Stimulated activated CD8-positive, alpha-beta memory T cell treated with anti-CD3 and anti-CD28 coated beads, Interleukin-7, amount 100 ng/mL, for 48 hours (primary cell): ENCODE measurements around the gene GATA5.
"Not testable (repeated sequence)": the region's sequence is repeated elsewhere in the genome, so short reads cannot be mapped to it uniquely, and the experiment has no call there.

ENCODE experiments used
- DNase-seq, 2 donors: peaks; one replicate each; pipeline ENCODE4 v3.0.0-alpha.2; 2020; ENCODE audit warnings: low read depth in 1 of 2; ENCODE audit errors: extremely low read depth in 1 of 2

Gene GATA5

GRCh38 chr20:62505337-62506045 lies 29.7 kb upstream of the GATA5 start:
- DNase-seq: no peak

GRCh38 chr20:62504323-62504722 lies 28.5 kb upstream of the GATA5 start:
- no peak for DNase-seq

GRCh38 chr20:62503401-62504178 lies 27.8 kb upstream of the GATA5 start:
- DNase-seq: no peak

GRCh38 chr20:62502496-62503095 lies 26.8 kb upstream of the GATA5 start:
- DNase-seq: no peak

- peak; percentile 46 to 82 for DNase-seq
These were observed 26.2 kb upstream of the GATA5 start for GRCh38 chr20:62501801-62502495.

- peak; percentile 55 to 64 for DNase-seq
These were observed 24.6 kb upstream of the GATA5 start for GRCh38 chr20:62500237-62500864.

GRCh38 chr20:62499758-62500236 lies 24.0 kb upstream of the GATA5 start:
- DNase-seq: no peak

- no peak for DNase-seq
These were observed 23.1 kb upstream of the GATA5 start for GRCh38 chr20:62498874-62499273.

- DNase-seq: no peak
These were observed 20.9 kb upstream of the GATA5 start for GRCh38 chr20:62496568-62497218.

GRCh38 chr20:62495749-62496567 lies 20.2 kb upstream of the GATA5 start:
- no peak for DNase-seq

GRCh38 chr20:62494980-62495748 lies 19.4 kb upstream of the GATA5 start:
- DNase-seq: no peak

GRCh38 chr20:62494537-62494936 lies 18.7 kb upstream of the GATA5 start:
- no peak for DNase-seq

GRCh38 chr20:62493886-62494285 lies 18.1 kb upstream of the GATA5 start:
- no peak for DNase-seq

- no peak for DNase-seq
These were observed 17.6 kb upstream of the GATA5 start for GRCh38 chr20:62493253-62493885.

- no peak for DNase-seq
These were observed 16.9 kb upstream of the GATA5 start for GRCh38 chr20:62492711-62493110.

- DNase-seq: not testable (repeated sequence)
These were observed 15.0 kb upstream of the GATA5 start for GRCh38 chr20:62490783-62491182.

GRCh38 chr20:62489932-62490263 lies 14.1 kb upstream of the GATA5 start:
- no peak for DNase-seq

GRCh38 chr20:62489186-62489931 lies 13.6 kb upstream of the GATA5 start:
- DNase-seq: no peak
